H1 (cell line): ENCODE measurements around the gene ALG11. TPM values are rescaled to one million over a fixed set of nuclear protein-coding genes. Genes with fewer than 3 reads are reported as not detected.
A peak's percentile ranks its signal among the peaks of the same experiment; 100 is the strongest.

Experiments
- CTCF ChIA-PET: fragments of 300-600 bp; sonication (Branson Sonifier 250); formaldehyde crosslinking; loops from one replicate; lab custom pipeline; 2021; ENCODE audit not compliant: partially characterized antibody; lab: Charles Lee
- POLR2A ChIA-PET: fragments of 300-600 bp; sonication (Branson Sonifier 250); formaldehyde crosslinking; loops from one replicate; lab custom pipeline; 2021; ENCODE audit warnings: inconsistent platforms; ENCODE audit not compliant: partially characterized antibody; lab: Charles Lee
- DNase-seq, 2 experiments: peaks; one replicate each; pipeline versions ENCODE4 v3.0.0 to v3.0.0-alpha.2; 2010 to 2022; ENCODE audit warnings: low spot score in 2 of 2, low read depth in 1 of 2, mixed read lengths in 1 of 2
- FAIRE-seq: peaks from 2 replicates; lab custom pipeline; 2011; peaks lifted over from hg19 to GRCh38; lab: Jason Lieb, UNC
- H2AFZ ChIP-seq: 2 replicates; pipeline ENCODE4 v1.8.1; 2012; ENCODE audit warnings: low read length, inconsistent platforms
- H2AK5ac ChIP-seq: 2 replicates; pipeline ENCODE4 v1.6.1; 2013; ENCODE audit warnings: low read depth, low read length
- H2BK120ac ChIP-seq: replicated peaks from 2 replicates; pipeline ENCODE3; 2013; ENCODE audit warnings: low read depth, low read length, inconsistent platforms
- H2BK12ac ChIP-seq: 2 replicates; pipeline ENCODE4 v1.6.1; 2013; ENCODE audit warnings: low read depth, low read length
- H2BK15ac ChIP-seq: 2 replicates; pipeline ENCODE4 v1.6.1; 2013; ENCODE audit warnings: low read length
- H2BK20ac ChIP-seq: 2 replicates; pipeline ENCODE4 v1.6.1; 2013; ENCODE audit warnings: low read length
- H2BK5ac ChIP-seq: 2 replicates; pipeline ENCODE4 v1.6.1; 2013; ENCODE audit warnings: low read depth, low read length
- H3K14ac ChIP-seq: 2 replicates; pipeline ENCODE4 v1.6.1; 2013; ENCODE audit warnings: inconsistent platforms; ENCODE audit not compliant: insufficient read length
- H3K18ac ChIP-seq: 2 replicates; pipeline ENCODE4 v1.6.1; 2013; ENCODE audit warnings: low read length; ENCODE audit errors: extremely low read depth
- H3K23ac ChIP-seq: 2 replicates; pipeline ENCODE4 v1.6.1; 2013; ENCODE audit warnings: inconsistent platforms; ENCODE audit not compliant: insufficient read length
- H3K23me2 ChIP-seq: 2 replicates; pipeline ENCODE4 v1.6.1; 2013; ENCODE audit warnings: low read depth, low read length
- H3K27ac ChIP-seq: 2 replicates; pipeline ENCODE4 v1.6.1; 2011; ENCODE audit warnings: low read depth, low read length, inconsistent platforms
- H3K27me3 ChIP-seq, 4 experiments: replicated peaks in 1 of 4; 1 replicate in 1 of 4; 2 replicates in 3 of 4; pipeline versions ENCODE4 v1.6.1 to v1.8.1; 2011 to 2013; ENCODE audit warnings: low read length in 3 of 4, mild to moderate bottlenecking in 3 of 4, inconsistent platforms in 2 of 4, mixed read lengths in 2 of 4, moderate library complexity in 1 of 4; ENCODE audit not compliant: control insufficient read depth in 3 of 4, insufficient read depth in 3 of 4; ENCODE audit errors: extremely low read depth in 1 of 4
- H3K36me3 ChIP-seq, 4 experiments: 2 replicates each; pipeline versions ENCODE4 v1.6.1 to v1.8.1; 2011 to 2013; ENCODE audit warnings: mild to moderate bottlenecking in 4 of 4, low read length in 3 of 4, moderate library complexity in 2 of 4, control low read depth in 1 of 4, inconsistent platforms in 1 of 4; ENCODE audit not compliant: insufficient read depth in 4 of 4, control insufficient read depth in 2 of 4
- H3K4ac ChIP-seq: replicated peaks from 2 replicates; pipeline ENCODE3; 2013; ENCODE audit warnings: low read length, low read depth, mixed read lengths, inconsistent platforms; ENCODE audit not compliant: insufficient read length
- H3K4me1 ChIP-seq, 4 experiments: replicated peaks in 1 of 4; 1 replicate in 1 of 4; 2 replicates in 3 of 4; pipeline versions ENCODE4 v1.6.1 to v1.8.1; 2011 to 2013; ENCODE audit warnings: low read length in 3 of 4, inconsistent platforms in 2 of 4, mixed read lengths in 1 of 4; ENCODE audit not compliant: insufficient read depth in 4 of 4, control insufficient read depth in 3 of 4
- H3K4me2 ChIP-seq, 2 experiments: 2 replicates each; pipeline versions ENCODE4 v1.6.1 to v1.8.1; 2011 to 2013; ENCODE audit warnings: low read depth in 2 of 2, low read length in 2 of 2, control low read depth in 1 of 2, inconsistent platforms in 1 of 2, mild to moderate bottlenecking in 1 of 2; ENCODE audit not compliant: insufficient read depth in 1 of 2
- H3K4me3 ChIP-seq, 4 experiments: fragments of 200-600, 300-600 bp in 1 of 4; sonication (generic), shearing (Covaris generic), sonication (Bioruptor Twin) in 1 of 4; 2 replicates each; pipeline versions ENCODE4 v1.5.1 to v1.8.1; 2011 to 2016; ENCODE audit warnings: low read length in 4 of 4, low read depth in 3 of 4, control low read depth in 2 of 4, inconsistent platforms in 2 of 4, mild to moderate bottlenecking in 2 of 4, mixed read lengths in 1 of 4, moderate library complexity in 1 of 4; ENCODE audit not compliant: insufficient read depth in 2 of 4; ENCODE audit errors: extremely low read depth in 1 of 4
- H3K56ac ChIP-seq: replicated peaks from 2 replicates; pipeline ENCODE3; 2013; ENCODE audit warnings: low read depth, mild to moderate bottlenecking, mixed read lengths, low read length, inconsistent platforms; ENCODE audit not compliant: insufficient read length
- H3K79me1 ChIP-seq: 2 replicates; pipeline ENCODE4 v1.6.1; 2013; ENCODE audit warnings: low read depth, low read length, control low read depth
- H3K79me2 ChIP-seq, 2 experiments: 2 replicates each; pipeline versions ENCODE4 v1.6.1 to v1.8.1; 2012 to 2013; ENCODE audit warnings: low read length in 2 of 2, mild to moderate bottlenecking in 2 of 2, inconsistent platforms in 1 of 2; ENCODE audit not compliant: insufficient read depth in 2 of 2, control insufficient read depth in 1 of 2
- H3K9ac ChIP-seq, 4 experiments: replicated peaks in 1 of 4; 1 replicate in 1 of 4; 2 replicates in 3 of 4; pipeline versions ENCODE4 v1.6.1 to v1.8.1; 2011 to 2013; ENCODE audit warnings: low read depth in 3 of 4, low read length in 3 of 4, control low read depth in 2 of 4, mild to moderate bottlenecking in 2 of 4, moderate library complexity in 2 of 4, inconsistent platforms in 1 of 4; ENCODE audit errors: extremely low read depth in 1 of 4
- H3K9me3 ChIP-seq, 2 experiments: 2 replicates each; pipeline versions ENCODE4 v1.6.1 to v1.8.1; 2012 to 2013; ENCODE audit warnings: mild to moderate bottlenecking in 2 of 2, moderate library complexity in 2 of 2, control low read depth in 1 of 2, inconsistent platforms in 1 of 2, low read depth in 1 of 2, low read length in 1 of 2, mixed read lengths in 1 of 2; ENCODE audit not compliant: insufficient read depth in 2 of 2
- H4K20me1 ChIP-seq, 2 experiments: replicated peaks in 1 of 2; 2 replicates each; pipeline versions ENCODE3 to v1.8.1; 2011 to 2013; ENCODE audit warnings: inconsistent platforms in 2 of 2, low read length in 2 of 2, mild to moderate bottlenecking in 1 of 2; ENCODE audit not compliant: insufficient read depth in 2 of 2, control insufficient read depth in 1 of 2
- H4K5ac ChIP-seq: 2 replicates; pipeline ENCODE4 v1.6.1; 2013; ENCODE audit warnings: low read length, low read depth, mixed read lengths, inconsistent platforms; ENCODE audit not compliant: insufficient read length
- H4K8ac ChIP-seq: 2 replicates; pipeline ENCODE4 v1.8.0; 2013; ENCODE audit warnings: mild to moderate bottlenecking, moderate library complexity, low read length, inconsistent platforms; ENCODE audit not compliant: insufficient read depth; ENCODE audit errors: extremely low read depth
- H4K91ac ChIP-seq: replicated peaks from 2 replicates; pipeline ENCODE3; 2013; ENCODE audit warnings: low read length, mixed read lengths, inconsistent platforms; ENCODE audit not compliant: insufficient read length
- CEBPB ChIP-seq: IDR thresholded peaks from 2 replicates; pipeline ENCODE4 v1.6.1; 2012; ENCODE audit warnings: low read depth, low read length
- CTBP2 ChIP-seq: IDR thresholded peaks from 2 replicates; pipeline ENCODE4 v1.7.0; 2011; ENCODE audit warnings: borderline replicate concordance, mild to moderate bottlenecking, moderate library complexity, mixed read lengths, low read length; ENCODE audit not compliant: insufficient read depth, insufficient read length
- JUN ChIP-seq: IDR thresholded peaks from 2 replicates; pipeline ENCODE4 v1.6.1; 2011; ENCODE audit warnings: low read depth, mild to moderate bottlenecking, improper control_type of control experiment, low read length
- MAX ChIP-seq: IDR thresholded peaks from 2 replicates; pipeline ENCODE4 v1.6.1; 2012; ENCODE audit warnings: inconsistent platforms
- POU5F1 ChIP-seq: IDR thresholded peaks from 2 replicates; pipeline ENCODE4 v1.6.1; 2011; ENCODE audit warnings: low read depth, mild to moderate bottlenecking, low read length, moderate library complexity
- SP1 ChIP-seq: IDR thresholded peaks from 2 replicates; pipeline ENCODE4 v1.6.1; 2011; ENCODE audit warnings: low read depth, low read length
- TCF12 ChIP-seq: IDR thresholded peaks from 2 replicates; pipeline ENCODE4 v1.6.1; 2011; ENCODE audit warnings: low read depth, mild to moderate bottlenecking, low read length
- TEAD4 ChIP-seq: IDR thresholded peaks from 2 replicates; pipeline ENCODE4 v1.6.1; 2012; ENCODE audit warnings: low read depth, low read length, inconsistent platforms, mixed read lengths
- ZNF274 ChIP-seq: IDR thresholded peaks from 2 replicates; pipeline ENCODE4 v1.7.0; 2012; ENCODE audit warnings: low read length, borderline replicate concordance; ENCODE audit errors: extremely low read depth
- WGBS, 2 experiments: shearing (Covaris generic) in 1 of 2; methylation state at CpG; one replicate each; pipeline versions ENCODE4 v1.1.6 to v1.1.7; 2013 to 2015; ENCODE audit warnings: low lambda C conversion rate in 2 of 2, mixed read lengths in 2 of 2, inconsistent platforms in 1 of 2, low coverage in 1 of 2, missing lambda C conversion rate in 1 of 2; ENCODE audit not compliant: insufficient replicate concordance in 2 of 2, insufficient coverage in 1 of 2, insufficient read length in 1 of 2; ENCODE audit errors: extremely low coverage in 1 of 2, missing lambda C conversion rate in 1 of 2; 5-methylcytosine and 5-hydroxymethylcytosine counted together
- polyA plus RNA-seq, 7 experiments: library from polyadenylated mRNA; depleted of rRNA in 3 of 7; stranded (reverse) in 5 of 7; unstranded in 2 of 7; fragments of >200 nt in 5 of 7; fragments of 200-250 nt in 2 of 7; gene quantifications; 1 replicate in 5 of 7; 2 replicates in 1 of 7; 4 replicates in 1 of 7; pipeline versions ENCODE4 v1.2.1 to v1.2.3, GENCODE V29; 2011 to 2013; ENCODE audit warnings: missing spikeins in 2 of 7, mixed read lengths in 2 of 7
- total RNA-seq: library from RNA; stranded (reverse); fragmentation: NEBNext Ultra II Directional; extraction: Animal tissue kit (Norgen Biotek cat#: 25700); gene quantifications from 2 replicates; pipeline ENCODE4 v1.2.1, GENCODE V29; 2021

Gene ALG11
- total and polyA plus RNA-seq, 2 of the 8 experiments (the other 6 are each of a cell fraction or from before 2014, with no cell fraction given), result 5.2 to 39.9 TPM

DNA sequence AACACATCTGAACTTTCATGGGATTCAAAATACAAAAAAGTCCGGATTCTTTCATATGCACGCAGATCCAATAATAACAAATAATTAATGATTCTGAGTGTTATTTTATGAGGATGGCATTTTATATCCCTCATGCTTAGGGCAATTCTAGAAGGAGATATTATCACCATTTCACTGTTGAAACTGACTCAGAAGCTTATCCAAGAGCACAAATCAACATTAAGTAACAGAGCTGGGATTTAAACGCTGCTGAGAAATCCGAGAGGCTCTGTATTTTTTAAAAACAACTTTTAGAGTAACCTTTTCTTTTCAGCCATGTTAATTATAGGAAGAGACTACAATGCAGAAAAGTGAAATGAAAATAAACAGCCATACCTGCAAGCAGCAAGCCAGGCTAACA, 31.3 kb upstream of the ALG11 start:
- Histone ChIP-seq H3K14ac (no peak overlapping the region), H3K23me2 (no peaks in the 10 kb centered on the region), H2BK5ac (no peak overlapping the region), H2AFZ (no peak overlapping the region), H2AK5ac (no peak overlapping the region), H2BK15ac (no peak overlapping the region), H2BK120ac (no peak overlapping the region), H4K20me1 (no peaks in the 10 kb centered on the region), H4K8ac (no peak overlapping the region), H3K23ac (no peak overlapping the region), H3K9me3 (0 out of 4 replicates have a peak, but pooled peaks cover 0 to 2% of the 10 kb centered on the region in 2 experiments), H2BK12ac (no peak overlapping the region; the same call in 1 of the 2 replicates), H4K5ac (no peak overlapping the region), H3K27me3 (no peaks in the 10 kb centered on the region), H3K4me3 (no peak overlapping the region), H3K79me2 (no peaks in the 10 kb centered on the region), H3K56ac (no peak overlapping the region), H3K4me2 (peak overlapping the region in 1 of 2 experiments; percentile 50; a peak in 2 of 4 replicates), H3K36me3 (no peaks in the 10 kb centered on the region), H3K4ac (no peak overlapping the region), H3K4me1 (peaks cover 0 to 4% (median 2%) of the 10 kb centered on the region in 4 experiments; a peak in 4 of 7 replicates), H3K27ac (no peak overlapping the region), H3K9ac (no peak overlapping the region), H3K79me1 (no peaks in the 10 kb centered on the region; the same call in 1 of the 2 replicates), H4K91ac (no peak overlapping the region), H2BK20ac (no peak overlapping the region), H3K18ac (no peak overlapping the region)
- ChIA-PET CTCF (interaction anchor here (0.6 to 3.2 kb wide), 3 partner anchors 20 to 64 kb away, joined by 3 to 13 read pairs (median 4); no protein-coding TSS in a partner anchor), POLR2A (interaction anchor here (1.1 kb wide), 1 partner anchor 10 kb away, joined by 3 read pairs; no protein-coding TSS in a partner anchor)
- FAIRE-seq (no peak), DNase-seq (no peak)
- TF ChIP-seq CEBPB (no peak), POU5F1 (no peak), JUN (no peak), CTBP2 (no peak), SP1 (no peak), TEAD4 (no peak), MAX (no peak), TCF12 (no peak), ZNF274 (no peak)
- WGBS, 2 experiments, result 68% methylated on average over 4 of the region's 4 CpGs; no CpG with 5 or more reads in 1 of the 2 experiments
